HG03025 (cell line): ENCODE results near the gene TBC1D23.
"Not testable (repeated sequence)": the region's sequence is repeated elsewhere in the genome, so short reads cannot be mapped to it uniquely, and the experiment has no call there.

Experiments used
- ATAC-seq: cut with Tn5 transposase; IDR thresholded peaks from one replicate; pipeline ENCODE4 v1.9.1; 2021; ENCODE audit warnings: mild to moderate bottlenecking, moderate library complexity; ENCODE audit not compliant: unreplicated experiment, low FRiP score

TBC1D23 gene

DNA sequence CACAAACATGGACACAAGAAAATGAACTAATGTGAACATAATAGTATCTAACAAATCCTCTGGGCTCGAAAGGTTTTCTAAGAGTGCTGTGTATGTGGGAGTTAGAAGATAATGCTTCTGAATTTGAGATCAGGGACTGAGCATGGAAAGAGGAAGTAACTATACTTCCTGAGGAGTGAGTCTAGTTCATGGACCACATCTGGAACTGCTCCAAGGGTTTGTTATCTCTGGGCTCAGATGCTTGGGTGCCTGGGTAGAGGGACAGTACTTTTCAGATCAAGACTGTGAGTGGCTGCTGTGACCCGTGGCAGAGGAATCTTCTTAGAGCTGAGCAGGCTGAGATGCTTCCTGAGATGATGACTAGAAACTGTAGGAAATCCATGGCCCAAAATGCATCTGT is 28.5 kb downstream of the TBC1D23 start:
- no peak for ATAC-seq

DNA sequence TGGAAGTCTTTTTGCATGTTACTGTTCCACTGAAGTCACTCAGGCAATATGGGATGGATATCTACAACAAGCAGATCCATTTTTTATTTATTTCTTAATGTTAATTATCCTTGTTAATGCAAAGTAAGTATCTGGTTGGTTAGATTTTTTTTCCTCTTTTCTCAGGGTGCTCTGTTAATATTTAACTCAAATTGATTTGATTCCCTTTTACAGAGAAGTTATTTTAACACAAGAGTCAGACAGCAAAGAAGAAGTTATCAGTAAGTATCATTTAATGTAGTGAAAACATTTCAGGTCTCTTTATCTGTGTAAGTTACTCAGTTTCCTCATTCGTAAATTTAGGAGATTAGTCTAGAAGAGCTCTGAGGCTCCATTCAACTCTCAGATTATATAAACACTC is 34.3 kb downstream of the TBC1D23 start:
- ATAC-seq = no peak

DNA sequence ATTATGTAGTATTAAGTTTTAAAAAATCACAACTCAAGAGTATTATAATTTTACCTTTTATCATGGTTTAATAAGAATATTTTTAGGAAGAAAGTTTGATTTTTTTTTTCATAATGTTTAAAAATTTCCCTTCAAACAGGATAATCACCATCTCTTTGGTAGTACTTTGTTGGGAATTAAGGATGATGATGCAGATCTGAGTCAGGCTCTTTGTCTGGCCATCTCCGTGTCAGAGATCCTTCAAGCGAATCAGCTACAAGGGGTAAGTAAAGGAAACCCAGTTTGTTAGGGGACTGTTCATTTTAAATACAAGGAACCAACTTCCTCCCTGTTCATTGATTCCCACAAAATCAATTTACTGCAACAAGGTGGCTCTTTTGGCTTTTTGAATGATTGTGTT is 37.0 kb downstream of the TBC1D23 start:
- ATAC-seq = no peak

DNA sequence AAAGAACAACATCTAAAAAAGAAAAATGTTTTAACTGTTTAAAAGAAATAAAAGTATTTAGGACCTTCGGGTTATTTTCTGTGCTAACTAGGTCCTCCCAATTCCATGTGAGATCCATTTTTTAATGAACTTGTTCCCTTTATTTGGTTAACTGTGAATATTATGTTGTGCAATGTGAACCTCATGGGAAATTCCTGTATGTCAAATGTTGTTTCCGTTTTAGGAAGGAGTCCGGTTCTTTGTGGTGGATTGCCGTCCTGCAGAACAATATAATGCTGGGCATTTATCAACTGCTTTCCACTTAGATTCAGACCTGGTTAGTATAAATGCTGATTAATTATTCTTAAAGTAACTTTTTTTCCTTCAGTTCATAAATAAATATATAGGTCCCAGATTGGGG is 38.2 kb downstream of the TBC1D23 start:
- no peak for ATAC-seq

DNA sequence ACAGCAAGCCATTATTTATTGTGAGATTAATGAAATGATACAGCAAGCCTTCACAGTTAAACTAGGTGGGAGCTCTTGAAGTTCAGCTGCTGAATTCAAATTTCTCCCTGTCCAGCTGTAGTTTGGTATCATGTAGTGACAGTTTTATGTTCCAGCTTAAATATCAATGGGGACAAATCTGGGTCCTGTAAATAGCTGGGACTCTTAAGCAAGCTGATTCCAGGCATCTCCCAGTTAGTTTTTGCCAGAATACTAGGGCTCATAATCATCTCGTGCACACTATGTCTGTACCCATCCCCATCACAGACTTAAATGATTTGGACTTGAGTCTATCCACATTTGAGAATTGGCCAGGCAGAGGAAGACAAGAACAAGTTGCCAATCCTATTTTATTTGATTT is 45.9 kb downstream of the TBC1D23 start:
- no peak for ATAC-seq

DNA sequence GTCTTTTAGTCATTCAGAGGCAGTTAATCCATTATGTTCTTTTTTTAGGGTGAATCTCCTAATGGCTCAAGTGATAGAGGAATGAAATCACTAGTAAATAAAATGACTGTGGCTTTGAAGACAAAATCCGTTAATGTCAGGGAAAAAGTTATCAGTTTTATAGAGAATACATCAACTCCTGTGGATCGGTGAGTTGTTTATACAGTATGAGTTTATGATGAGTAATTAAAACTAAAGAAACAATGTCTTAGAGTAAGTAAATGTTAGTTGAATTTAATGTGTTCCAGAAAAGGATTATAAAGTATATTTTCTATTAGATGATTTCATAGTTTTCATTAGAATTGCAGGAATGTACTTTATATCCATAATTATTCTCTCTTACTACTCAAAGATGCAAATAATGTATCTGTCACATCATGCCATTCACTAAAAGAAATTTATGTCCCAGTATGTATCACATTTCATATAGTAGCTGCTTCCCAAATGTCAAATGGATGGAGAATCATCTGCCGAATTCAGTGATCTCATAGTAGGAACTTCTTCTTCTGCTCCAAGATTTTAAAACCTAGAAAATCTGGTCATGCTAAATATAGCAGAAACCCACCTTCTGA is 49.7 kb downstream of the TBC1D23 start:
- no peak for ATAC-seq

DNA sequence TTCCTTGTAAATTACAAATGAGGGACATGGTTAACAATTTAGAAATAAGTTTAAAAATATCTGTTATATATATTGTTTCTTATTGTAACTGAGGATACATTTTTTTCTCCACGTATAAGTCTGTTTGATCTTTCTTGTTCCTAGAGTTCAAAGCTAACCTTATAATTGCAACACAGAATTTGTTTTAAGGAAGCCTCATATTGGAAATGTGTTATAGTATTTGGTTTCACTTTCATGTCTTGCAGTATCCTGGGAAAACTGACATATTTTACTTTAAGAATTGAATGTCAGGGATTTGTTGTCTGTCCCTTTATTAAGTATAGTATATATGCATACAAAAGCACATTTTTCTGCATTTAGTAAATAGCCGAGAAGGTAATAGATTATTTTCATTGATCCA is 50.2 kb downstream of the TBC1D23 start:
- no peak for ATAC-seq

DNA sequence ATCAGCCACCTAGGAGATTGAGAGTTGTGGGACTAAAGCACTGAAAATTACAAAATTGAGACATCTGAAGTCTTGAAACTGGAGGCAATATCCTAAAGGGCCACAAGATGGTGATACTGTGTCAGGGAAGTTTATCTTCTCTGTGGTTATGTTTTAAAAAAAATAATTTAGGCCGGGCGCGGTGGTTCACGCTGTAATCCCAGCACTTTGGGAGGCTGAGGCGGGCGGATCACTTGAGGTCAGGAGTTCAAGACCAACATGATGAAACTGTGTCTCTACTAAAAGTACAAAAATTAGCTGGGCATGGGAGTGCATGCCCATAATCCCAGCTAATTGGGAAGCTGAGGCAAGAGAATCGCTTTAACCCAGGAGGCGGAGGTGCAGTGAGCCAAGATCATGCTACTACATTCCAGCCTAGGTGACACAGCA is 55.9 kb downstream of the TBC1D23 start:
- ATAC-seq = no peak

DNA sequence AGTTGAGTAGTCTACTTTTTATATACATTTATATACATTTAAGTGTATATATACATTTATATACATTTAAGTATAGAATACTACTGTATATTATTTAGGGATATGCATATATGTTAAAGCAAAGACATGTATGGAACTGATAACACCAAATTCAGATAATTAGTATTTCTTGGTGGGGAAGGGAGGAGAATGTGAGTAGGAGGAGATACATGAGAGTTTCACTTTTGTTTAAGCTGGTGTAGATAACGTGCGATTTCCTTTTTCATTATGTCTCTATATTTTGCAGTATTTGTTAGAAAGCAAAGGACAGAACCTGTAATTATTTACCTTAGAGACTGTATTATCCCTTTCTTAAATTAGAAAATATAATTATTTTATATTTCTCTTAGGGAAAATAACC is 57.1 kb downstream of the TBC1D23 start:
- no peak for ATAC-seq

DNA sequence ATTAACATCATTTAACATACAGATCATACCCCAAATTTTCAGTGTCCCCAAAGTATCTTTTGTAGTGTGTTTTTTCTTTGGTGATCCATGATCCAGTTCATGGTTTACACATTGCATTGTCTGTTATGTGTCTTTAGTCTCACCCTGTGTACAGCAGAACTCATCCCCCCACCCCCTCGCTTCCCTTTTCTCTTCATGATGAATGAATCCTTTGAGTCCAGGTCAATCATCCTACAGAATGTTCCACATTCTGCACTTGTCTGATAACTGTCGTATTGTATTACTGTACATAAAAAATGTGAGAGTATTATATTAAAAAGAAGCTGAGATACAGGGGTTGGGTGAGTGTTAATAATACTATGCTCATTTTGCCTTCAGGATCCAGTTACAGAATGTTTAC is 59.2 kb downstream of the TBC1D23 start:
- ATAC-seq = no peak

DNA sequence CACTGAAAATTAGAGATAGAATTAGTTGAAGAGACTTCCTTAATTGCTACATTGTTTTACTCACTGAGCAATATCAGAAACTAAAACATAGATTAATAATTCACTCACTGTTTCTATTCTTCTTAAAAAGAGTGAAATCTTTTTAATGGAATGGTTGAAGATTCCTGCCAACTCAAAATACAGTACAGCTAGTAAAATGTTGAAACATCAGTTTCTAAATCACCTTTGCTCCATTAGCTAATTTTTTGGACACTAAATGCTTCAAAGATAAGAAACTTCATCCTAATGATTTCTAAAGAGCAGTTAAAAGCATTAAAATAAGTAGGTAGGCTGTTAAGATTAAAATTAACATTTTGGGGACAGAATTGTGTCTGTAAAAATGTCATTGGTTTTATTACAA is 63.3 kb downstream of the TBC1D23 start:
- no peak for ATAC-seq

DNA sequence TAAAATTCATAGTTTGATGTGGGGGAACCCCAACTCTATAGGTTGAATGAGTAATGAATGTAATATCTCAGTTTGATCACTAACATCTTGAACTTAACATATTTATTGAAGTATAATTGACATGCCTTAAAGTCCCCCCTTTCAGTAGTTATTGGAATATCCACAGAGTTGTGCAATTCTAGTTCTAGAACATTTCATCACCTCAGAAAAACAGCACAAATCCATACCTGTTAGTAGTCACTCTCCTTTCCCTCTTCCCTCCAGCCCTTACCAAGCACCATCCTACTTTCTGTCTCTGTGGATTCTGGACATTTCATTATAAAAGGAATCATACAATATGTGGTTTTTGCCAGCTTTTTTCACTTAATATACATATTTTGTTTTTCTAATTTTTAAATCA is 65.0 kb downstream of the TBC1D23 start:
- ATAC-seq = no peak

DNA sequence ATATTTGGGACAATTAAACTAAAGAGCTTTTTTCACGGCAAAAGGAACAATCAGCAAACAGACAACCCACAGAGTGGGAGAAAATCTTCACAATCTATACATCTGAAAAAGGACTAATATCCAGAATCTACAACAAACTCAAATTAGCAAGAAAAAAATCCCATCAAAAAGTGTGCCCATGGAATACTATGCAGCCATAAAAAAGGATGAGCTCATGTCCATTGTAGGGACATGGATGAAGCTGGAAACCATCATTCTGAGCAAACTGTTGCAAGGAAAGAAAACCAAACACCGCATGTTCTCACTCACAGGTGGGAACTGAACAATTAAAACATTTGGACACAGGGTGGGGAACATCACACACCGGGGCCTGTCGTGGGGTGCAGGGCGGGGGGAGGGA is 66.6 kb downstream of the TBC1D23 start:
- not testable (repeated sequence) for ATAC-seq

DNA sequence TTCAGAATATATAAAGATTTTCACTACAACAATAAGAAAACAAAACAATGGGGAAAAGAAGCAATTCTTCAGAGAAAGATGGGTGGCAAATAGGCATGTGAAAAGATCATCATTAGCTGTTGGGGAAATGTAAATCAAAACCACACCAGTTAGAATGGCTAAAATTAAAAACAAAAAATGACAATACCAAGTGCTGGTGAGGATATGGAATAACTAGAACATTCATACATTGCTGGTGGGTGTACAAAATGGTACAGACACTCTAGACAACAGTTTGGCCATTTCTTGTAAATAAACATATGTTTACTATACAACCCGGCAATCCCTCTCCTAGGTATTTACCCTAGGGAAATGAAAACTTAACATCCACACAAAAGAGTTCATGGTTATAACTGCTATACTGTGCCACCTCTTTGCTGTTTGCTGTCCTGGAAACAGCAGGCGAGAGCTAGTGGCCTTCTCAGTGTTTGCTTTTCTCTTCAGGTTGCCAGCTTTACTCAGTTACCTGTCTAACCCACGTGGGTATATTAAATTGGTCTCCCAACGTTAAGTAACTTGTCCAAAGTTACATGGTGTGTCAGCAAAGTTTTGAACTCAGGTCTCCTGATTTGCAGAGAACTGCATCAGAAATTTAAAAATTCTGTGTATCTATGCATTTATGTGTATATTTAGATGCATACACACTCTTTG is 69.2 kb downstream of the TBC1D23 start:
- ATAC-seq = no peak

DNA sequence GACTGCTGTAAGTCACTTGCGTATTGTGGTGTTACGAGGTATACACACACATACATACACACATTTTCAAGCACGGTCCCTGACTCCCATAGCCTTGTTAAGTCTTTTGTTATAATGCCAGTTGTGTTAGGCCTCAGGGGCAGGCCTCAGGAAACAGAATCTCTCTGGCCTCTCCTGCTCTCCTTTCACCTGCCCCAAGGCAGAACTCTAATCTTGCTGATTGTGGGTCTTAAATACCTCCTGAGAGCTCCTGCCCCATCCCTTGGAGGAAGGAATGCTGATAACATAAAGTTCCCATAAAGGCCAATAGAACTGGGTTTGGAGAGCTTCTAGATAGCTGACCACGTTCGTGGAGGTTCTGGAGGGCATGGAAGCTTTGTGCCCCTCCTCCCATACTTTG is 69.9 kb downstream of the TBC1D23 start:
- ATAC-seq = no peak

DNA sequence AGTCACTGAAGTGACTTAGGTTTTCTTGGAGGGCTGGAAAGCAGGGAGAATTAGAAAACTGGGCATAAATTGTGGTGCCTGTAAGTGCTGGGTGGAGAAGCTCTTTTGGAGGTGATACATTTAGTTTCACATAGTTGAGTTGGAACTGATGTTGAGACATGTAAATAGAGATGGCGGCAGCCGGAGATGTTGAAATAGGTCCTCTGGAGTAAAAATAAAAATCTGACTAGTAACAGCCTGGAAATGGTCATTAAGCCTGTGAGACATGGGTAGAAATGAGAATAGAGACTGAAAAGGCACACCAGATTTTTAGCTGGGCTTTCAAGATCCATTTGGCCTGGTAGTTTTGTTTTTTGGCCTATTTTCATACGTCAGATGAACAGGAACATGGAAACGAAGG is 70.9 kb downstream of the TBC1D23 start:
- ATAC-seq = no peak

DNA sequence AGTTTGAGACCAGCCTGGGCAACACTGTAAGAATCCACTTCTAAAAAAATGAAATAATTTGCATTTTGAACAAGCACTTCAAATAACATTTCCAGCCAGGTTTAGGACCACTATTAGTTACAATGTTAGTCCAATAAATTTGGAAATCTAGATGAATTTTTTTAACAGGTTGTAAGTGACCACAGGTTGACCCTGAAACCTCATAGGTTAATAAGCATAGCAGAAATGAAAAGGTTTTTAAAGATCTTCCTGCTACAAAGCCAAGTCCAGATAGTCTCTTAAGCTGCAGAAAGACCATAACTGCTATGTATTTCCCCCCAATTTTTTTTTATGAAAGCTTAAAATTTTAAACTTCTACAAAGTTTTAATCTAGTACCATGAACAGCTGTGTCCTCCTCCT is 72.3 kb downstream of the TBC1D23 start:
- no peak for ATAC-seq

DNA sequence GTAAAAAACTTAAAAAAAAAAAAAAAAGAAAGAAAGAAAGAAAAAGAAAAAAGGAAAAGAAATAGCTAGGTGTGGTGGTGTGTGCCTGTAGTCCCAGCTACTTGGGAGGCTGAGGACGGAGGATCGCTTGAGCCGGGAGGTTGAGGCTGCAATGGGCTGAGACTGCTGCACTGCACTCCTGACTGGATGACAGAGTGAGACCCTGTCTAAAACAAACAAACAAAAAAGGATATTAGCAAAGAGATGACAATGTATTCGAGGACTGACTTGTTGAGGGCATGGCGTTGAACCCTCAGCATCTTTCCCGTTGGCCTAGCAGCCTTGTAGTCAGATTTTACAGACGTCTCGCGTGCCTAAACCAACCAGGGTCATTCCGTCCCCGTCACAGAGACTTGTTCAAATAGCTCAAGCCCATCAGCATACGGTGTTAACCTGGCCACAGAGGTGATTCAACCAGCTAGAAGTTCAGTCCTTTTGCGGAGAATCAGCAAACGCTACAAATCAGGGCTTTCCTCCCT is 73.2 kb downstream of the TBC1D23 start:
- peak; percentile 13 for ATAC-seq

DNA sequence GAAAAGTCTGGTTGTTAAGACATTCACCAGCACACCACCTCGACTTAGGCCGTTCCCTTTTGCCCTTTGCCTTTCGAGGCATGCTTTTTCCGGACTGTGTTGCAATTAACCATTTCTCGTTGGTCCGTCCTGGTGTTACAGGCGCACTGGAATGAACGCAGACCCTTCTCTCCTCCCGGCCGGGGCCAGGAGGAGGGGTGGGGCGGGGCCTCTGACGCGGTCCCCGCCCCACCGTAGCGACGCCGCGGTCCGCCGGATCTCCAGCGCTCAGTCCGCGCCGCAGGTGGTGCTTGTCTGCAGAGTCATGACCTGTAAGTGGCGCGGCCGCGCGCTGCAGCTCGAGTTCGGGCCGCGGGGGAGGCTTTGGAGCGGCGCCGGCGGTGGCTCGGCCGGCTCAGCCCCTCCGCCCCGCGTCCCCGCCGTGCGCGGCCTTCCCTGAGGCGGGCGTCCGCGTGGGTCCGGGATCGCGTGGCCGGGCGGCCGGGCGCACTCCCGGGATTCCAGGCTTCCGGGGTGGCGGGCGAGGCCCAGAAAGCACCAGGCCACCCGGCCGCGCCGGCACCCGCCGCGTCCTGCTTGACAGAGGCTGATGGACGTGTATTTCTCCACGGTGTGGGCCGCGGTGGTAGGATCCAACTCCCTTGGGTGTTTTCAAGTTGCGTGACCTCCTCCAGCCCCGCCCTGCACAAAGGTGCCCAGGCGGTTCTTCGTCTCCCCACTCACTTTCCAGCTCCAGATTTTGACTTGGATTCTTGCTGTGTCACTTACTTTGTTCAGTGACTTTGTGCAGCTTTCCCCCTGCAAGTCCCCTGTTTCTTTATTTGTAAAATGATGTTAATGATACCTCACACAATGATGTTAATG is 73.9 kb downstream of the TBC1D23 start, which contains the start of gene NIT2:
TSS of gene NIT2 (plus strand) at position 270 of the 864 bp plus-strand sequence. CDS start at position 305, 35 bp downstream.
- ATAC-seq = peak; percentile 95

DNA sequence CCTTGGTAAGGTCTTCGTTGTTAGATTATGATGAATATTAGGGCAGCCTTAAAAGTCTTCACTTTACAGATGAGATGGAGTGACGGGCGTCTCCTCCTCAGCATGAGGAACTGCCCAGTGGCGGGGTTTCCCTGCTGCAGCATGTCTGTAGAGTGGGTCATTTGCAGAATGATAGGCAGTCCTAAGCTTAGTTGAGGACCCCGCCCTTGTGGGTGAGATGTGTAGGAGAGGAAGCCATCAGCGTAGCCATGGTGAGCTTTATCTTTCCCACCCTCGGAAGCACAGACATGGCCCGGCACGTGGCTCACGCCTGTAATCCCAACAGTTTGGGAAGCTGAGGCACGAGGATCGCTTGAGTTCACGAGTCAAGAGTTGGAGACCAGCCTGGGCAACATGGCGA is 74.6 kb downstream of the TBC1D23 start:
- ATAC-seq = peak; percentile 33

DNA sequence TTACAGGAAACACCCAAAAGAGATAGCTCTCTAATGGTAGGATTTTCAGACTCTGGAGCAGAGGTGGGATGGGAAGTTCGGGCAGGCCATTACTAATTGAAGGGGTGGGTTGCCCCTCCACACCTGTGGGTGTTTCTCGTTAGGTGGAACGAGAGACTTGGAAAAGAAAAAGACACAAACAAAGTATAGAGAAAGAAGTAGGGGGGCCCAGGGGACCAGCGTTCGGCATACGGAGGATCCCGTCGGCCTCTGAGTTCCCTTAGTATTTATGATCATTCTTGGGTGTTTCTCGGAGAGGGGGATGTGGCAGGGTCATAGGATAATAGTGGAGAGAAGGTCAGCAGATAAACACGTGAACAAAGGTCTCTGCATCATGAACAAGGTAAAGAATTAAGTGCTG is 75.4 kb downstream of the TBC1D23 start:
- ATAC-seq = not testable (repeated sequence)
